AG04449 (cell line): Measurements from ENCODE around the gene HDAC5.

Experiments
- CTCF ChIA-PET: fragments of 350-600 bp; formaldehyde crosslinking; extraction: SDS; loops from one replicate; lab custom pipeline; 2021; ENCODE audit warnings: antibody characterized with exemption; lab: Yijun Ruan, JAX
- POLR2A ChIA-PET: fragments of 400-600, 350-600 bp; formaldehyde crosslinking; extraction: SDS; loops from one replicate; lab custom pipeline; 2020; ENCODE audit warnings: antibody characterized with exemption, inconsistent platforms; lab: Yijun Ruan, JAX
- DNase-seq: peaks from one replicate; pipeline ENCODE4 v3.0.0-alpha.2; 2010; ENCODE audit warnings: low read depth, low spot score
- H3K4me3 ChIP-seq: 2 replicates; pipeline ENCODE4 v1.5.1; 2011; ENCODE audit warnings: low read depth, mild to moderate bottlenecking, control low read depth, low read length
- CTCF ChIP-seq: IDR thresholded peaks from one replicate; pipeline ENCODE4 v1.5.1; 2011; ENCODE audit warnings: mild to moderate bottlenecking, moderate library complexity, low read length, control low read depth, inconsistent platforms; ENCODE audit not compliant: insufficient read depth; ENCODE audit errors: missing control alignments

HDAC5 gene

DNA sequence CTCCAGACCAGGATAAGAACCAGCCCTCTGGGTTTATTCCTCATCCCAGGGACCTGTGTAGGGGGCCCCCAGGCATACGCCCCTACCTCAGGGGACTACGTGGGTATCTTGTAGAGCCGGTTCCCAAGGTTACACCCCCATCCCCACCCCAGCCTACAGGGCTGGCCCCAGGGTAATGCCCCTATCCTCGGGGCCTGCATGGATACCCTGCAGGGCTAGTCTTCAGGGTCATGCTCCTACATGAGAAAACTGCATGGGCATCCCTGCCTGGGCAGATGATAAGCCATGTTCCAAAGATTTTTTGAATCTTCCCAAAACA is 14.2 kb downstream of the HDAC5 start:
- peak overlapping the region; percentile 67 for H3K4me3 ChIP-seq
- DNase-seq: no peak
- CTCF ChIA-PET: interaction anchor here (0.8 to 8.0 kb wide), 5 partner anchors 12 to 66 kb away, joined by 3 to 66 read pairs (median 5); partner anchors contain the start of gene HDAC5
- POLR2A ChIA-PET: interaction anchor here (0.7 to 1.4 kb wide), 4 partner anchors 15 to 38 kb away, joined by 3 to 6 read pairs (median 5); partner anchors contain the start of genes G6PC3 and HDAC5
- TF ChIP-seq CTCF: no peak

DNA sequence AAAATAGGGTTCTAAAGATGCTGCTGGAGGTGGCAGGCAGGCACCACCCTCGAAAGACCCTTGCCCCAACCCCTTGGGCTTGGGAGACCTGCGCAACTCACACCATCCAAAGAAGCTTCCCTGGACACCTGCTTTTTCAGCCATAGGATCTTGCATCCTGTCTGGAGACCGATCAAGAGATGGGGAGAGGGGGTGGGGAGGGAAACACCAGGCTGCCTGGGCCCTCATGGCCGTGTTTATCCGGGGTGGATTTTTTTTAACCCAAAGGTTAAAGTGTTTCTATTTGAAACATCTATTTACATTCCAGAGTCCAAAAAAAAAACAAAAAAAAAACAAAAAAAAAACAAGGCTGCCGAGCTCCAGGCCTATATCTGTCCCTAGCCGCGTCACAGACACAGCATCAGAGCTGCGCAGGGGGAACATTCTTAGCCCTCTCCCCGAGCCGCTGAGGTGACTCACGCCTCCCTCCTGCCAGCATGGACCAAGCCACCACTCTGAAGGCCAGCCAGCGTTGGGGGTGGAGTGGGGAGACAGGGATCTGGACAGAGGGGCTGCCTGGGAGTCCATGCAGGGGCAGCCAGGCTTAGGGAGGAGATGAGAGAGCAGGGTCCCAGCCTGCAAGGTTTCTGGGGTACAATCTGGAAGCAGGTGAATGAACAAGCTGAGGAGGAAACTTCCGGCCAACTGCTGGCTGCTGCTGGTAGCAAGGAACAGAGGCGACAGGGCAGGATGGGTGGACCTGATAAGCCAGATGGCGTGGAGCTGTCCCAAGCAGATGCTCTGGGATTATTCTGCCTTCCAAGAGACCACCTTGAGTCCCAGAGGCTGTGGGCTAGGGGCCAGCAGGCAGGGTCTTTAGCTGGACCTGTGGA is 14.8 kb downstream of the HDAC5 start:
- DNase-seq: peak; percentile 88
- H3K4me3 ChIP-seq: peak overlapping the region; percentile 67
- POLR2A ChIA-PET: interaction anchor here (0.5 to 1.4 kb wide), 10 partner anchors 13 to 1087 kb away, joined by 3 to 6 read pairs (median 3); partner anchors contain the start of genes G6PC3, HDAC5 and VAT1
- TF ChIP-seq CTCF: no peak
- CTCF ChIA-PET: interaction anchor here (0.8 to 8.0 kb wide), 7 partner anchors 10 to 60 kb away, joined by 3 to 66 read pairs (median 4); partner anchors contain the start of gene HDAC5

- H3K4me3 ChIP-seq: no peak overlapping the region
- TF ChIP-seq CTCF: no peak
- CTCF ChIA-PET: interaction anchor here (1.2 to 4.4 kb wide), 3 partner anchors 9 to 61 kb away, joined by 4 to 39 read pairs (median 5); no protein-coding TSS in a partner anchor
- POLR2A ChIA-PET: interaction anchor here (1.3 kb wide), 1 partner anchor 11 kb away, joined by 3 read pairs; no protein-coding TSS in a partner anchor
- DNase-seq: no peak
These were observed 16.6 kb downstream of the HDAC5 start for GRCh38 chr17:44106801-44107200.

DNA sequence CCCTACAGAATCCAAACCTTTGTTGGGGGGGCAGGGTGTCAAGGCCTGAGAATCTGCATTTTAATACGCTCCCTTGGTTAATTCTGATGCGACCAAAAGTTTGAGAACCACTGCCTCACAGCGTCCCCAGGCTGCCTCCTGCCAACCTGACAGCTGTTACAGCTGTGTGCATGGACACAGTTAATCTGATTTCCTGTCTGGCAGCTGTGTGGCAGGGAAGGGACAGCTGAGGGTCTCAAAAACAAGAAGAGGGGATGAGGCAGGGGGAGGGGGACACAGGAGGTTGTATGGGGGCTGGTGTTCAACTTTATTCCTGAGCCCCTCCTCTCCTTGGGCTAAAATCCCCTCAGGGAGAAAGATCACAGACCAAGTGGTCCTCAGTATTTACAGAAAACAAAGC is 17.5 kb downstream of the HDAC5 start:
- DNase-seq: no peak
- TF ChIP-seq CTCF: no peak
- ChIA-PET CTCF (interaction anchor here (1.2 to 4.4 kb wide), 2 partner anchors 9 to 10 kb away, joined by 5 to 39 read pairs; no protein-coding TSS in a partner anchor), POLR2A (interaction anchor here (1.3 kb wide), 1 partner anchor 10 kb away, joined by 3 read pairs; no protein-coding TSS in a partner anchor)
- no peak overlapping the region for H3K4me3 ChIP-seq

GRCh38 chr17:44105483-44105882 is 18.0 kb downstream of the HDAC5 start:
- POLR2A ChIA-PET: no interaction called here

More at GRCh38 chr17:44105483-44105882, 18.0 kb downstream of the HDAC5 start:
- TF ChIP-seq CTCF: no peak
- CTCF ChIA-PET: interaction anchor here (4.4 kb wide), 1 partner anchor 10 kb away, joined by 39 read pairs; no protein-coding TSS in a partner anchor
- DNase-seq: no peak
- H3K4me3 ChIP-seq: no peak overlapping the region
